Measurements from ENCODE around the gene SPOUT1.

DNA sequence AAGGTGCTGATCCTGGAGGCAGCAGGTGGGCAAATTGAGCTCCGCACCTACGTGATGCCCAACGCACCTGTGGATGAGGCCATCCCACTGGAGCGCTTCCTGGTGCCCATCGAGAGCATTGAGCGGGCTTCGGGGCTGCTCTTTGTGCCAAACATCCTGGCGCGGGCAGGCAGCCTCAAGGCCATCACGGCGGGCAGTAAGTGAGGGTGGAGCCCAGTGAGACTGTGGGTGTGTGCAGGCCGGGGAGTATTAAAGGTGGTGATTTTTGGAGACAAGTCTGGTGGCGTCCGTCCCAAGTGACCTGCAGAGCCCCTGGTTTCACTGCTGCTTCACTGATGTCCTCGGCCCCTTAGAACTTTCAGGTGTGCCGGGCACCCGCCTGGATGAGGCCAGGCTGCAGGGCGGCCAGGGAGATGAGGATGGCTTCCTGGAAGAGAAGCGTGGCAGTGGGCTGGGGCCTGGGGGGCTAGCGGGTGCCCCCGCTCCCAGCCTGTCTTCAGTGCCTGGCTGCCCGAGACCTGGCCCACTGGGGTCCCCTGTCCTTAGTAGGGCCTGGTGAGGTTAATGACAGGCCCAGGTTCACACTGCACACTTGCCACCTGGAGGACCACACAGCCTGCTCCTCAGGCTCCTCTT, 7.1 kb downstream of the SPOUT1 start:
- no peak for TF ChIP-seq NFE2L2 (conservative IDR thresholded peaks at IDR 0.05; ENCODE audit: low read length)
- TF ChIP-seq CTCF (IDR thresholded peaks at IDR 0.05): no peak
- no peak for TF ChIP-seq CHD2 (IDR thresholded peaks at IDR 0.05; ENCODE audit: low read length, partially characterized antibody)
- TF ChIP-seq POLR2A (IDR thresholded peaks at IDR 0.05; ENCODE audit: low read length): no peak
- TF ChIP-seq EP300 (IDR thresholded peaks at IDR 0.05): no peak
- TF ChIP-seq BHLHE40 (IDR thresholded peaks at IDR 0.05; ENCODE audit: low read depth, low read length): no peak
- TF ChIP-seq, protein P1, sequence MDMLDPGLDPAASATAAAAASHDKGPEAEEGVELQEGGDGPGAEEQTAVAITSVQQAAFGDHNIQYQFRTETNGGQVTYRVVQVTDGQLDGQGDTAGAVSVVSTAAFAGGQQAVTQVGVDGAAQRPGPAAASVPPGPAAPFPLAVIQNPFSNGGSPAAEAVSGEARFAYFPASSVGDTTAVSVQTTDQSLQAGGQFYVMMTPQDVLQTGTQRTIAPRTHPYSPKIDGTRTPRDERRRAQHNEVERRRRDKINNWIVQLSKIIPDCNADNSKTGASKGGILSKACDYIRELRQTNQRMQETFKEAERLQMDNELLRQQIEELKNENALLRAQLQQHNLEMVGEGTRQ (IDR thresholded peaks at IDR 0.05): no peak
- TF ChIP-seq PBX3 (IDR thresholded peaks at IDR 0.05): no peak
- TF ChIP-seq CHD4 (IDR thresholded peaks at IDR 0.05; ENCODE audit: borderline replicate concordance): no peak
- TF ChIP-seq POLR2AphosphoS2 (conservative IDR thresholded peaks at IDR 0.05; ENCODE audit: low read length): no peak
- TF ChIP-seq HMGXB4 (CRISPR knock-in tag; IDR thresholded peaks at IDR 0.05; ENCODE audit: borderline replicate concordance): no peak
- TF ChIP-seq HDAC2 (IDR thresholded peaks at IDR 0.05): no peak
- no peak for TF ChIP-seq RFX5 (IDR thresholded peaks at IDR 0.05)
